Measurements from ENCODE around the gene ADGRB2. TPM values are rescaled to one million over a fixed set of nuclear protein-coding genes. Genes with fewer than 3 reads are reported as not detected.

ADGRB2 gene
- total RNA-seq, 2 donors from 2014 or later: 0.24 to 4.5 TPM

- Mint-ChIP-seq H3K27me3 (peaks cover 11% of the 10 kb centered on the region), H3K36me3 (ENCODE audit: low read depth) (no peaks in the 10 kb centered on the region), H3K4me1 (no peaks in the 10 kb centered on the region), H3K9me3 (no peaks in the 10 kb centered on the region), H3K4me3 (no peak overlapping the region), H3K27ac (no peak overlapping the region)
- peak; percentile 3 for ATAC-seq (replicated peaks)
Measured at GRCh38 chr1:31781138-31781755, 17.1 kb upstream of the ADGRB2 start.

DNA sequence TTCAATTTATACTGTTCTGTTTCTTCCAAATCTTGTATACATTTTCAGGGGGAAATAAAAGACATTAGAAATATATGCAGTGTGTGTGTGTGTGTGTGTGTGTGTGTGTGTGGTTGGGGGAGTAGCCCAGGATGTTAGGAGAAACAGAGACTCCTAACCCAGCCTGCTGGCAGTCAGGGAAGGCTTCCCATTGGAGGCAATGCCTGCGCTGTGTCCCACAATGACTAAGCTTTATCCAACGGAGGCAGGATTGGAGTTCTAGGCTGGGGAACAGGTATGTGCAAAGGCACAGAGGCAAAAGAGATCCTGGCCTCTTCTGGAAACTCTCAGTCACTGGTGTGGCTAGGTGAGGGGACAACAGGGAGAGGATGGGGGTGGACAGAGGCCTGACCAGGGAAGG, 16.5 kb upstream of the ADGRB2 start:
- ATAC-seq (replicated peaks): no peak
- Mint-ChIP-seq H3K4me3 (no peak overlapping the region), H3K36me3 (ENCODE audit: low read depth) (no peaks in the 10 kb centered on the region), H3K9me3 (no peaks in the 10 kb centered on the region), H3K27me3 (peaks cover 12% of the 10 kb centered on the region), H3K4me1 (no peaks in the 10 kb centered on the region), H3K27ac (no peak overlapping the region)

GRCh38 chr1:31779687-31780086, 15.5 kb upstream of the ADGRB2 start:
- no peak overlapping the region for H3K4me3 Mint-ChIP-seq
- ATAC-seq (replicated peaks): no peak
- no peak overlapping the region for H3K27ac Mint-ChIP-seq
- peaks cover 16% of the 10 kb centered on the region for H3K27me3 Mint-ChIP-seq
- H3K9me3 Mint-ChIP-seq: no peaks in the 10 kb centered on the region
- no peaks in the 10 kb centered on the region for H3K4me1 Mint-ChIP-seq
- H3K36me3 Mint-ChIP-seq (ENCODE audit: low read depth): no peaks in the 10 kb centered on the region

- Mint-ChIP-seq H3K27me3 (peaks cover 24% of the 10 kb centered on the region), H3K9me3 (no peaks in the 10 kb centered on the region), H3K4me1 (peaks cover 7% of the 10 kb centered on the region), H3K36me3 (ENCODE audit: low read depth) (no peaks in the 10 kb centered on the region), H3K27ac (no peak overlapping the region), H3K4me3 (no peak overlapping the region)
- ATAC-seq (replicated peaks): no peak
Measured at GRCh38 chr1:31778763-31779488, 14.8 kb upstream of the ADGRB2 start.

- Mint-ChIP-seq H3K9me3 (no peaks in the 10 kb centered on the region), H3K27me3 (peaks cover 31% of the 10 kb centered on the region), H3K36me3 (ENCODE audit: low read depth) (peaks cover 6% of the 10 kb centered on the region), H3K4me1 (peaks cover 18% of the 10 kb centered on the region), H3K27ac (no peak overlapping the region), H3K4me3 (no peak overlapping the region)
- no peak for ATAC-seq (replicated peaks)
Measured at GRCh38 chr1:31776516-31776915, 12.4 kb upstream of the ADGRB2 start.

- ATAC-seq (replicated peaks): no peak
- Mint-ChIP-seq H3K27me3 (peaks cover 31% of the 10 kb centered on the region), H3K4me3 (no peak overlapping the region), H3K4me1 (peaks cover 22% of the 10 kb centered on the region), H3K9me3 (no peaks in the 10 kb centered on the region), H3K27ac (no peak overlapping the region), H3K36me3 (ENCODE audit: low read depth) (peaks cover 6% of the 10 kb centered on the region)
Measured at GRCh38 chr1:31776032-31776431, 11.9 kb upstream of the ADGRB2 start.

- H3K4me3 Mint-ChIP-seq: no peak overlapping the region
- peaks cover 6% of the 10 kb centered on the region for H3K36me3 Mint-ChIP-seq (ENCODE audit: low read depth)
- no peak for ATAC-seq (replicated peaks)
- H3K9me3 Mint-ChIP-seq: no peaks in the 10 kb centered on the region
- peaks cover 31% of the 10 kb centered on the region for H3K27me3 Mint-ChIP-seq
- H3K27ac Mint-ChIP-seq: no peak overlapping the region
- H3K4me1 Mint-ChIP-seq: peaks cover 27% of the 10 kb centered on the region
Measured at GRCh38 chr1:31775210-31775999, 11.3 kb upstream of the ADGRB2 start.

DNA sequence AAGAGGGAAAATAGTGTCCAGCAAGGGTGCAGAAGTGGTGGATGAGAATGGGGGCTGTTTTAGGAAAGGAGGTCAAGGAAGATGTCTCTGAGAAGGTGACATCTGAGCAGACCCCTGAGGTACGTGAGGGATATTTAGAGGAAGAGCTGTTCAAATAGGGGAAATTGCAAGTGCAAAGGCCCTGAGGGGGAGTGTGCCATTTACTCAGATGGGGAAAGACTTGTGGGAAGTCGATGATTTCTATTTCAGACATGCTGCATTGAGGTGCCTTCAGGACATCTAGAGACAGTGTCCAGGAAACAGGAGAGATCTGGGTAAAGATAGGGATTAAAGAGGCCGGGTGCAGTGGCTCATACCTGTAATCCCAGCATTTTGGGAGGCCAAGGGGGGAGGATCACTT, 10.4 kb upstream of the ADGRB2 start:
- peaks cover 29% of the 10 kb centered on the region for H3K4me1 Mint-ChIP-seq
- H3K9me3 Mint-ChIP-seq: no peaks in the 10 kb centered on the region
- ATAC-seq (replicated peaks): no peak
- H3K4me3 Mint-ChIP-seq: peak overlapping the region; percentile 95
- H3K27ac Mint-ChIP-seq: peak overlapping the region; percentile 53
- peaks cover 6% of the 10 kb centered on the region for H3K36me3 Mint-ChIP-seq (ENCODE audit: low read depth)
- peaks cover 31% of the 10 kb centered on the region for H3K27me3 Mint-ChIP-seq

- peak overlapping the region; percentile 53 for H3K27ac Mint-ChIP-seq
- H3K4me1 Mint-ChIP-seq: peaks cover 35% of the 10 kb centered on the region
- peak; percentile 16 for ATAC-seq (replicated peaks)
- H3K36me3 Mint-ChIP-seq (ENCODE audit: low read depth): peaks cover 6% of the 10 kb centered on the region
- H3K27me3 Mint-ChIP-seq: peaks cover 31% of the 10 kb centered on the region
- no peaks in the 10 kb centered on the region for H3K9me3 Mint-ChIP-seq
- H3K4me3 Mint-ChIP-seq: peak overlapping the region; percentile 95
Measured at GRCh38 chr1:31773861-31774260, 9.7 kb upstream of the ADGRB2 start.

DNA sequence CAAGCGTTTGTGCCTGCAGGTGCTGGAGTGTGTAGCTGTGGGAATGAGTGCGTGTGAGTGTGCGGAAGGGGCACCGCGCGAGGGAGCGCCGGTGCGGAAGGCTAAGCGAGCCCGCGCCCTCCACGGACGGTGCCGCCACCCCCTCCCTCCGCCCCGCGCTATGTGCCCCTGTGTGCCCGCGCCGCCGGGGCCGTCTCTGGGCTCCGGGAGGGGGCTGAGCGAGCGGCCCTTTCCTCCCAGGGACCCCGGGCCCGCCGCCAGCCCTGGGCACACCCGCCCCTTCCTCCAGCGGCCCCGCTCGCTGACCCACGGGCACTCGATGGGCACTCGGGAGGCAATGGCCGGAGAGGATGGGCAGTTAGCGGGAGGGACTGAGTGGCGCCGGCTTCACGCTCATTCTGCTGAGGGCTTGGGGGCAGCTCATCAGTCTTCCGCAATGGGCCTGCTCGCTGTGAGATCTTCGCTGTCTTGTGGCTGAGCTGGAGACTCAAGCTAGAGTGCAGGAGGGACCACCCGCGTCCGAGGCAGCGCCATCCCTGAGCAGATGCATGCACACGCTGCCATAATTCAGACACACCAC, 8.6 kb upstream of the ADGRB2 start:
- peaks cover 31% of the 10 kb centered on the region for H3K27me3 Mint-ChIP-seq
- no peaks in the 10 kb centered on the region for H3K9me3 Mint-ChIP-seq
- no peak for ATAC-seq (replicated peaks)
- peaks cover 43% of the 10 kb centered on the region for H3K4me1 Mint-ChIP-seq
- H3K36me3 Mint-ChIP-seq (ENCODE audit: low read depth): peaks cover 6% of the 10 kb centered on the region
- peak overlapping the region; percentile 95 for H3K27ac Mint-ChIP-seq
- peak overlapping the region; percentile 95 for H3K4me3 Mint-ChIP-seq

- peaks cover 43% of the 10 kb centered on the region for H3K4me1 Mint-ChIP-seq
- peaks cover 6% of the 10 kb centered on the region for H3K36me3 Mint-ChIP-seq (ENCODE audit: low read depth)
- peaks cover 26% of the 10 kb centered on the region for H3K27me3 Mint-ChIP-seq
- H3K9me3 Mint-ChIP-seq: no peaks in the 10 kb centered on the region
- peak; percentile 79 for ATAC-seq (replicated peaks)
- peak overlapping the region; percentile 95 for H3K4me3 Mint-ChIP-seq
- H3K27ac Mint-ChIP-seq: peak overlapping the region; percentile 95
Measured at GRCh38 chr1:31771891-31772668, 7.9 kb upstream of the ADGRB2 start.

DNA sequence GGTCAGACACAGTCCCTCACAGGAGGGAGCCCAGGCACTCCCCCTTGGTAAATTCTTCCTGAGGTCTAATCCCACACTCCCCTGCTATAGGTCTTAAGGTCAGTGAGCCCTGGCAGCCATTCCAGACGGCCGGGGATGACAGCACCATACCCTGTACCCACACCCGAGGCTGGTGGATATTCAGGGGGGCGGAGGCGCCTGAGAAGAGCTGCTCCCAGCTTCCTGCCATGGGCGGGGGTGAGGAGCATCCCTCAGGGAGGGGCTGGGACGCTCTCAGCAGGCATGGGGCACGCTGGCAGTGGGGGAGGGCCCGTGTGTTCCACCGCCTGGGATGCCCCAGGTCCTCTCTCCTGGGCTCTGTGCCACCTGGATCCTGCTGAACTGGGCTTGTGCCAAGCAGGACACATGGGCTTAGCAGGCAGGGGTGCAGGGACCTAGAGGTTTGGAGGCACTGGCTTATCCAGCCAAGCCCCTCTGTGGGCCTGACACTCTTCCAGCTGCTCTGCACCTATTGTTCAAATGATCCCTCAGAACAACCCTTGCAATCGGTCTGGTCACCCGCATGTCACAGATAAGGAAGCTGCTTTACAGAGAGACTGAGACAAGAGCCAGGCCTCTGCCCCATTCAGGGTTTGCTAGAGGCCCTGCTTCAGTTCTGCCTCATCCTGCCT, 5.7 kb upstream of the ADGRB2 start:
- H3K27me3 Mint-ChIP-seq: peaks cover 16% of the 10 kb centered on the region

DNA sequence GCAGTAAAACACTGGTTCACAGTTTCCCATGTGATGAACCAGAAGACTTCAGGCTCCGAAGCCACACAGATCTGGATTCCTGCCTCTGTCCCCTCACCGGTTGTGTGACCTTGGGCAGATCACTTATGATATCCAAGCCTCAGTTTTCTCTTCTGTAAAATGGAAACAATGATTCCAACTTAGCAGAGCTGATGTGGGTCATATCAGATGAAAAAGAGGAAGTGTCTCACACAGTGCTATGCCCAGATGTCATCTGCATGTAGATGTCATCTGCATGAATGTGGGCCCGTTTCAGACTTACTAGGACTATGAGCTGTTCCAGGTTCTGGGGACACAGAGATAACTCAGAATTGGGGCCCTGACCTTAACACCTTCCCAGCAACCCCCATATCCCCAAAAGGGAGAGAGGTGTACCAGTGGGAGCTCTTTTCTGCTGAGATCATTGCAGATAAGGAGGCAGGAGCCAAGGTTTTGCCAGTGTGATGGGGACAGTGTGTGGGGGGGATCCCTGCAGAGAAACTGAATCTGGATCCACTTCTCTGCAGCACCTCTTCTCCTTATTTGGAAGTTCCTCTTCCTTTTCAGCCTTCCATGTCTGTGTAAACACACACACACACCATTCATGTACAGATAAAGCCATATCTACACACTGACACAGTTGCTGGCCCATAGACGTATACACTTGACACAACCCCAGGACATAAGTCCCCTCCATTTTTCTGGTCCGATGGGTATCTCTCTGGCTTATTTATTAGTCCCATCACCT, 5.0 kb upstream of the ADGRB2 start:
- Mint-ChIP-seq H3K4me3 (peak overlapping the region; percentile 43), H3K36me3 (ENCODE audit: low read depth) (peaks cover 6% of the 10 kb centered on the region), H3K9me3 (no peaks in the 10 kb centered on the region), H3K27me3 (peaks cover 12% of the 10 kb centered on the region), H3K27ac (peak overlapping the region; percentile 89), H3K4me1 (peaks cover 38% of the 10 kb centered on the region)
- peak; percentile 83 for ATAC-seq (replicated peaks)

More for the DNA sequence above, 5.7 kb upstream of the ADGRB2 start:
- no peaks in the 10 kb centered on the region for H3K9me3 Mint-ChIP-seq
- H3K4me3 Mint-ChIP-seq: peak overlapping the region; percentile 95
- H3K27ac Mint-ChIP-seq: peak overlapping the region; percentile 89
- no peak for ATAC-seq (replicated peaks)
- H3K4me1 Mint-ChIP-seq: peaks cover 43% of the 10 kb centered on the region
- peaks cover 6% of the 10 kb centered on the region for H3K36me3 Mint-ChIP-seq (ENCODE audit: low read depth)
